WTC11 (cell line): ENCODE measurements around the gene ZNF804B.

Source experiments
- CTCF ChIP-seq: fragments of 200-600 bp; IDR thresholded peaks from 2 replicates; pipeline ENCODE4 v1.8.0; 2022; ENCODE audit warnings: antibody characterized with exemption
- E2F1 ChIP-seq: sonication (generic); formaldehyde crosslinking; IDR thresholded peaks from 2 replicates; pipeline ENCODE4 v1.8.0; 2022; ENCODE audit warnings: mild to moderate bottlenecking, missing genetic modification reagents
- ETV6 ChIP-seq: sonication (generic); formaldehyde crosslinking; IDR thresholded peaks from 2 replicates; pipeline ENCODE4 v1.8.1; 2022; ENCODE audit warnings: mild to moderate bottlenecking, missing genetic modification reagents
- FOXP1 ChIP-seq: sonication (generic); formaldehyde crosslinking; IDR thresholded peaks from 2 replicates; pipeline ENCODE4 v1.8.0; 2022; ENCODE audit warnings: missing genetic modification reagents, mild to moderate bottlenecking, moderate library complexity, borderline replicate concordance
- ZNF138 ChIP-seq: sonication (generic); formaldehyde crosslinking; conservative IDR thresholded peaks from 2 replicates; pipeline ENCODE4 v1.8.1; 2022; ENCODE audit warnings: mild to moderate bottlenecking, moderate library complexity, missing genetic modification reagents

- TF ChIP-seq CTCF (no peak), E2F1 (CRISPR knock-in tag) (no peak), FOXP1 (CRISPR knock-in tag) (no peak), ETV6 (CRISPR knock-in tag) (no peak), ZNF138 (CRISPR knock-in tag) (no peak)
These were observed 262.2 kb downstream of the ZNF804B start for GRCh38 chr7:89021741-89022140.
